GM18907 (cell line): Measurements from ENCODE around the gene PDPN.

Experiments
- ATAC-seq: cut with Tn5 transposase; IDR thresholded peaks from one replicate; pipeline ENCODE4 v1.9.1; 2021; ENCODE audit warnings: mild to moderate bottlenecking, moderate library complexity; ENCODE audit not compliant: unreplicated experiment

Gene PDPN

DNA sequence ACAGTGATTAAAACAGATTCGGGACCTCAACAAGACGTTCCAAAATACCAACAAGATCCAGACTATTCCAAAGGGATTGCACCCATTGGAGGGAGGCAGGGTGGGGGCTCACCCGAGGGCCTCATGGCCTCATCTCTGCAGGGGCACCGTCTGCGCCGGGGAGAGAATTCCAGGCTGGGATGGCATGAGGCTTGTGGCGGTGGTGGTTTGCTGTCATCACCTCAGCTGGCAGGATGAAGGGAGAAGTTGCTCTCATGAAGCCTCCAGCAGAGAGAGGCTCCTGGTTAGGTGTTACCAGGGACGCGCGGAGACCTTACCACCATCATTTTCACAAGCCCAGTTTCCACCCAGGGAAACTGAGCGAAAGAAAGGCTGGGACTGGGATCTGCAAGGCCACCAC is 6.7 kb upstream of the PDPN start:
- no peak for ATAC-seq

DNA sequence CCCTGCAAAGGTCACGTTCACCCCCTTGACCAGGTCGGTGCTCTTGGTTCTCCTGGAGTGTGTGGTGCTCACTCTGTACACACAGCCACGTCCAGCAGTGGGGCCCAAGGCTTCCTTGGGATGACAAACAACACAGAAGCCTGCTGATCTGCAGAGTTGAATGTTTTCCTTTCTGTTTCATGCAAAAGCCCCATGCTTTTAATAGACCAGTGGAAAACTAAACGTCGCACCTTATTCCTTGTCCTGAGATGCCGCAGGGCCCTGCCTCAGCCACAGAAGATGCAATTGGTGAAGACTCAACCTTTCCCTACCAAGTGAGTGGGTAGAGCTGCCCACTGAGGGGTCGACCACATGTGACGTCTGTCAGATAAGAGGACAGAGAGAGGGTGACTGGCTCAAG is 5.8 kb upstream of the PDPN start:
- no peak for ATAC-seq

DNA sequence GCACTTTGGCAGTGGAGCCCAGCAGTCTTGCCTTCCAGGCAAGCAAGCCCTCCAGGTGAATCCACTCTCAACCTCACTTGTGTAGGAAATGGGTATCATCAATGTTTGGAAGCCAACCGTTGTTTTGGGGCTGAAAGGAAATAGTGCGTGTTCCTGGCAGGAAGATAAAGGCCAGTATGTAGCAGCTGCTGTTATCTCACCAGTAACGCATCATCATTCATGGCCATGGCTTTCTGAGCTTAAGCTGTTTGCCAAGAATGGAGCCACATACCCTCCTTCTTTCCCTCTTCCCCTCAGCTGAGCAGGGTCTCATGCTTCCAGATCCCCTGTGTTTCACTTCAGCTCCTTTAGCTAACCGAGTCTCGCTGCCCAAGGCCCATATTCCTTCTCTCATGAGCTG is 2.2 kb upstream of the PDPN start:
- ATAC-seq = no peak

DNA sequence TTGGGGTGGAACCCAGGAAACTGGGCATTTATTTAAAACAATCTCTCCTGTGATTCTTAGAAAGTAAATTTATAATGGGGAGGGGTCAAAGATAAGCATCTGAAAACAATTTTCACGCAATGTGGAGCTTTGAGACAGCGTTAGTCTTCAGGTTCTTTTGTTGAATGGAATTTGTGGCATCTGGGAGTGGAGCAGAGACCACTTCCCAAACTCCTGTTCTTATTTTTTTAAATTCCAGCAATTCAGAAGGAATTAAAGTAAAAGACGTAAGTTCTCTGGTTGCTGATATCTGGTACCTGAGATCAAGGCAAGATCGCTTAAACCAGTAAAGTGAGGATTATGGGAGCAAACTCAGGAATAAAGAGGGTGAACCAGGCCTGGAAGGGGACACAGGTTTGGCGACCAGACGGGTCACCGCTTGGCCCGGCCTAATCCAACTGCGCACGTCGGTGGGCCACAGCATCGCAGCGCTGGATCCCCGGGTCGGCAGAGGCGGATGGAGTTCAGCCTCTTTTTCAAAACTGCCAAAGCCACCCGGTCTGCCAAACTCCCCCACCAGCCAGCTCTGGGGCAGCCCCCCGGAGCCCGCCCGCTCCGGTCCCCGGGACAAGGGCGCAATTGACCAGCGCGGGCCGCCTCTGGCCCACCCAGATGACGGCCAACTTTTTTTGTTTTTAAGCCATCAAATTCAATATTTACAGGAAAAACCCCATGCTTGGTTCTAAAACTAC is 754 bp upstream of the PDPN start:
- no peak for ATAC-seq

DNA sequence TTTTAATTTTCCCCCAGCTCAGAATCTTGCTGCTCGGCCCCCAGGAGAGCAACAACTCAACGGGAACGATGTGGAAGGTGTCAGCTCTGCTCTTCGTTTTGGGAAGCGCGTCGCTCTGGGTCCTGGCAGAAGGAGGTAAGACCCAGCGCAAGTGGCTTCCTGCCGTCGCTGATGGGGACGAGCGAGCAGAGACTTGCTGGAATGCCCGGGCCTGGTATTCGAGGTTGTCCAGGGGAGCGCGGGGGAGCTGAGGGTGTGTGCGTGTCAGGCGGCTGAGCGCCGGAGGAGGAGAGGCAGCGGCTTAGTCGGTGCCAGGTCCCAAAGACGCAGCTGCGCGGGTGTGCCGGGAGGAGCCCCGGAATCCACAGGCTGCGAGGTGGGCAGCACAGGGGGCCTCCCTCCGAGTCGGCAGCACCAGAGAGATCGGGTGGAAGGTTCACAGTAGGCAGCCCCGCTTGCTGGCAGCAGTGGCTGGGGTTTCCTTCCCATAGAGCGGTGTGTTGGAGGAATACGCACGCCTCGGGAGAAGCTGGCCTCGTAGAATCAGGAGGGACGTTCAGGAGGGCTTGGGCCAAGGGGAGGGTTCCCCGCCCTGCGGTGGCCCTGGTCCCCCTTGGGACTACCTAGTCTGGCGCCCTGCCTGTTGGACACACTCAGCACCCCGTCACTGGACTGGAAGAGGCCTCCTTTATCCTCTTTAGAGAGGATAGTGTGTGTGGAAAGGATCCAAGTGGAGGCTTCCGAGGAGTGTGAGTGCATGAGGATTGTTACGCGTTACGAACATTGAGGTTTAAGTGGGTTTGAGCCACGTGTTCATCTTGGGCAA is 547 bp downstream of the PDPN start:
- ATAC-seq = no peak

DNA sequence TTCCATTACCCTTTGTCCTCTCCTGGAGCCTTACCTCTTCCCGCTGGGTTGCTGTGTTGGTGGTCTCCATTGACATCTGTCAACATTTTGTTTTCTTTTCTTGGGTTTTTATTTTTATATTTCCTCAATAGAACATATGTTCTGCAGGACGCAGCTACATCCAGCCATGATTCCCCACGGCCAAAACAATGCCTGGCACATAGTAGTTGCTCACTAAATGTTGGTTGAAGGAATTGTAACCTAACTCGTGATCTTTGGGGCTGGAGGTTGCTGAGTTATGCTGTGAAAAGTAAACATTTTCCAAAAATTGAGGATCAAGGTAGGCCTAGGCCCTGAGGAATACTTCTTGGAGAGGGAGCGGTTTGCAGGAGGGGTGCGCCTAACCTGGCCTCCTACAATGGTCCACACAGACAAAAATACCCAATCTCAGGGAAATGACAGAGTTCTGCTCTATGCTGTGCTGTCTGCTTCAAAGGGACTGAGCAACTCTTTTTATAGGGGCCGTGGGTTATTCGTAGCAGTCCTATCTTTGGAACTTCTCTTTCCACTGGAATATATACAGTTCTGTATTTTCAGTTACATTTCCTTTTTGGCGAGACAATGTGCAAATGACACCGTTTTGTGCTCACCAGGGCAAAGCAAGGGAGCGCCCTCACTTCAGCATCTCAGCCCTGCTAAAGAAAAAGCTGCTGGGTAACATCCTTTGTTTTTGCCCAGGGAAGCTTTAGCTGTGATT is 1.4 kb downstream of the PDPN start:
- ATAC-seq = no peak

DNA sequence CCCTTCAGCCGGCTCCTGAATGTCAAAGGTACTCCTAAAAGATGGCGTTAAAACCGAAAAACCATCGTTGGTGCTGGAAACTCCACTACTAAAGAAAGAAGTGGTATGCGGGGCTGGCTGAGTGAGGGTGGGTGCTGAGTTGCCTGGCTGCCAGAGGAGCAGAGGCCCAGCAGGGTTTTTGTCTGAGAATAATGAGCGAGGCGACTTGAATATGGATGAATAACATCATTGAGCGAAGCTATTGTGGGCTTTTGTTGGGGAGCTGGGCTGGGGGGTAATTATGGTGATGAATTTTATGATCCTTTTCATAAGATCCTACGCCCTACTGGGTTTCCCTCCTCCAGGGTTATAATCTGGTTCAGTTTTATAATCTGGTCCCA is 2.0 kb downstream of the PDPN start:
- ATAC-seq = no peak

DNA sequence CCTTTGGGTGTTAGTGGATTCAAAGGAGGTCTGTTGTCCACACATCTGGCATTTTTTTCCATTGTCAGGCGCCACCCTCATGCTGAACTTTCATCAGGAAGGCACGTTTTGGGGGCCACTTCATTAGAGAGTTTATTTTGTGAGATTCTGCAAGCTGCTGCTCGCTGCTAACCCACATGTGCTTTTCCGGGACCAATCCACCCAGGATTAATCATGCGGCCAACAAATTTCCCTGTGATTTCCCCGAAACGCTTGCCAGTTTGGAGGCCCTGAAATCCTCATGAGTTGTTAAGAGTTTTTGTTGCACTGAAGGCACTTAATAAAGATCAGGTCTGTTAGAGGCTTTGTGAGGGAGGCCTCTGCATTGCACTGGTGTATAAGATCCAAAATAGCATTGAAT is 2.4 kb downstream of the PDPN start:
- ATAC-seq = no peak

DNA sequence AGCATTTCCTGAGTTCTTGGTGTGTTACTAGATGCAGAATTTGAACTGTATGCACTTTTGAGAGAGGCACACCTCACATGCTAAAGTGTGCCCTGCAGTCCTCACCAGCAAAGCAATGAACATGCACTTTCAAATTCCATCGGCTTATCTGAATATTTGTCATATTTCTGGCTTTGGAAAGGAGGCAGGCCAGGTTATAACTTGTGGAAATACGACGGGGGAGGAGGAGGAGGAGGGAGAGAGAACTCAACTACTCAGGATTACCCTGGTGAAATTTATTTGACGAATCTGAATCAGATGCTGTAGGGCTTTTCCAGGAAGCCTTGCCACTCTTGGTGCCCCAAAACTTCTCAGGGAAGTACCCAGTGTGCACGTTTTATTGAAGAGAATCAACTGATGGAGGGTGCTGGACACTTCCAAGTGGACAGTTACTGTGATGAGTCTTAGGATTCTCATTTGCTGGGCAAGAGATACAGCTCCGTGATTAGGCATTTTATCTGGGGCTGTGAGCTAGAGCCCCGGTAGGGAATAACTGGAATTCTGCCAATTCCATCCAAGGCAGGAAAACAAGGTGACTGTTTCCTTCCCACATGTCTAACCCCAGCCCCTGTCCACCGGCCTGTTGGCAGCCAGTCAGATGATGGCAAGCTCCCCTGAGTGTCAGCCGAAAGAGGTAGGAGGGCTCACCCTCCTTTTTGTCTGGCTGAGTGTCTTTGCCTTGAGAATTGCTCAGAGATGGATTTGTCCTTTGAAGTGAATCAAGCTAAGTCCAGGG is 3.8 kb downstream of the PDPN start:
- no peak for ATAC-seq

DNA sequence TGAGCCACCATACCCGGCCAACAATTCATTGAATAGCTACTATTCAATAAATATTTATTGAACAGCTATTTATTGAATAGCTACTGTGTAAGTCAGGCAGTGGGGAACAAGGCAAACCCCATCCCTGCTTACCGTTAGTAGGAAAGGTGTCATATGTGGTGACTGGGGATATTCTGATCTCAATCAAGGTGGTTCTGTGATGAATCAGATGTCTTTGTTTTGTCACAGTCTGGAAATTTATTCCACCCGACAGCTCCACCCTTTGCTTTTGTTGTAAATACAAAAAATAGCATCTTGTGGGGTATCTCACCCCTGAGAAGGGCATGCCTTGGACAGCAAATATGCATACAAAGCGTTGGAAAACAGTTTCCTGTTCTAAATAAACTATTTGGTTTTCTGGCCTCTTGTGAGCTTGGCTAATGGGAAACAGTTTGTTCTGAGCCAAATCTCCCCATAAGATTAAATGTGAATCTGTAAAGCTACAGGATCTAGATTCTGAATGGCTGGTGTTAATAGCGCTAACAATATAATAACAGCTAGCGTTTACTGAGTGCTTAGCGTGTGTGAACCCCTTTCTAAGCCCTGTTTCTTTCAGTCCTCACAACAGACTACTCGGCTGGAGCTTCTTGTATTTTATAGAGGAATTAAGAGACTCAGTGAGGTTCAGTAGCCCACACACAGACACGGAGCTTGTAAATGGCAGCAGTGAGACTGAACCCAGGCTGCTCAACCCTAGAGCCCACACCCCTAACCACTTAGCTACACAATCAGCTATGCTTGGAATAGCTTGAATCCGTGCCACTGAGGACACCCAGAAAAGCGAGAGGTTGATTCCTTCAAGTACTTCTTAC is 5.5 kb downstream of the PDPN start:
- no peak for ATAC-seq

DNA sequence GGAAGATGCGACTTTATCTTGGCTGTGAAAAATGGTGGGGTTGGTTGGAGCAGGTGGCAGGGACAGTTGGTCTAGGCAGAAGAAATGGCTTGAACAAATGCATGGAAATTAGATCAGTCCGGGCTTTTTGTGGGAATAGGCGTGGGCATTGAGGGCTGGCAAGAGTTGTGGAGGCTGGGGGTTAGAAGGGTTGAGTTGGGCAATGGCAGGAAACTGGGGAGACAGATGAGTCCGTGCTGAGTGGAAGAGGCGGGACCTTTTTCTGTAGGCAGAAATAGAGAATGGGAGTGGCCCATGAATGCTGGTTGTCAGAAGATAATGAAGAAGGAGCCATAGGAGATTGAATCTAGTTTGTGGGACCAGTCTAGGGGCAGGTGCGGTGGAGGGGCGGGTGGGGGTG is 6.9 kb downstream of the PDPN start:
- ATAC-seq = no peak

DNA sequence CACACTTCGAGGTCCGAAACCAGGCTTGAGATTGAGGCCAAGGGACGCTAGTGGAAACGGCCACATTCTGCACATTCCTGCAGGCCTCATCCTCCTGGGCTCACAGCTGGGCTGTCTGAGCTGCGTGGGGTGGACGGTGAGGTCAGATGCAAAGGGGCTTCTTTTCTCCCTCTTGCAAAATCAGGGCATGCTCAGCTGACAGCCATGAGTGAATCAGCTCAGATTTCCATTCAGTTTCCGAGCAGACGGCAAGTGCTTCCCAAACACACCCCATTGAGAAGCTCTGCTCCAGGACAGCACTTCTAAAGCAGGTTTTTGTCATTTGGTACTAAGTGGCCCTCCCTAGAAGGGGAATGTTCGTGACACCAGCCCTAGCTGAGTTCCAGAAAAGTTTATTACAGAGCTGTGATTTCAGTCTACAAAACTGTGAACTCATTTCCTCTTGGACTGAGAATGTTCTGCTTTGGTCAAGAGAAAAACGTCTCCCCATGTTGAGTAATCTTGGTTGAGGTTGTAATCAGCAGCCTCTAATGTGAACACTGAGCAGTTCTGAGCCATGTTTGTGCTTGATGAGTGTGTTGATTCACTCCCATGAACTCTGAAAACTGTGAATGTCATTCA is 10.0 kb downstream of the PDPN start:
- ATAC-seq = no peak

DNA sequence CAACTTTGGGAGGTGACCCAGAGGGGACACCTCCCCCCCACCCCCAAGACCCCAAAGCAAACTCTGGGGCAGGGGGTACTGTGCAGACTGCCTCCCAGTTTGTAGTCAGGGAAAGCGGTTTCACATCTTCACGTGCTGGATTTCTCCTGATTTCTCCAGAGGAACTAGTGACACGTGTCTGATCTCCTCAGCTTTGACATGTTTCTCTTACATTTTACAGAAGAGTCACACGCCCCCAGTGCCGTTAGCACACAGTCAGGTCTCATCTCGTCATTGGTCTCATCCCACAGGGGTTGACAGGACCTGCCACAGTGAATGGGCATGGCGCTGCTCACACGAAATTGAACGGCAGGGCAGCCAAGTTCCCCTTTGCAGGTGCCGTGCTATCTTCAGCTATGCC is 11.8 kb downstream of the PDPN start:
- ATAC-seq = no peak

DNA sequence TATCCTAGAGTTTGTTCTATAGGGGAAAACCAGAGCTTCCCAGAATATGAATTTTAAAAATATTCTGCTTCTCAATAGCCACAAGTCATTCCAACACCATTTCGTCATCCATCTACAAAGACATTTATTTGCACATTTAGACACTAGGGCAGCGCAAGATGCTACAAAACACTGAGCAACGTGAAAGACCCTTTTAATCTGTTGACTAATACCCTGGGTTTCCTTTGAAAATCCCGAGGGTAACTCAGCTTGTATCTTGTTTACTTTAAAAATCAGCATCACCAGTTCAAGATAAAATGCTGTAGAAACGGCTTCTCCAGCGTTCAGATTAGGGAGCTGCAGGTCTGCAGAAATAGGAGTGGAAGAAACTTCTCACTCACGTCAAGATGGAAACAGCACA is 13.5 kb downstream of the PDPN start:
- ATAC-seq = no peak

DNA sequence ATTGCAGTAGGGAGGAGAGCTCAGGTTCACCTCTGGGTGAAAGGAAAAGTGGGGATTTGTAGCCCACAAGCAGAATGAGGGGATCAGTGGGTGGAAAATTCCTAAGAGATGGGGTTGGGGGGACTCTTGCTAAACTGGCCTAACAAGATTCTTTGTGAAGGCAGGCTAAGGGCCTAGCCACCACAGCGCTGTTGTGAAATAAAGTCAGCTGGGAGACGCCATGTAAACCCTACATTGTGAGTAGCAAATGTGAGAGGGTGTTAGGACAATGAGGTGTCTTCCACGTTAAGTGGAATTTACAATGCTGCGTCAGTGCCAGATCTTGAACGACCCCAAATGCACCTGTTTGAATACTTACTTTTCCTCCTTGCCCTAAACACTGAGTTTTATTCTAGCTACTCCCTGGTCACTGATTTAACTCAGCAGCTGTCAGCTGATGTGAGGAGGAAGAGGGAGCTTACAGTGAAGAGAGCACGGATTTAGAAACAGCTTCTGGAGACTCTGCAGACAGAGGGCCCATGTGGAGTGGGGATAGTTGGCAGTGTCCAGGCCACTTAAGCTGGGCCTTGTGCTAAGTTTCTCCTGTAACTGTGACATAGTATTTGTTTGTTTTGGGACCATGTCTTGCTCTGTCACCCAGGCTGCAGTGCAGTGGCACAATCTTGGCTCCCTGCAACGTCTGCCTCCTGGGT is 17.3 kb downstream of the PDPN start:
- no peak for ATAC-seq

DNA sequence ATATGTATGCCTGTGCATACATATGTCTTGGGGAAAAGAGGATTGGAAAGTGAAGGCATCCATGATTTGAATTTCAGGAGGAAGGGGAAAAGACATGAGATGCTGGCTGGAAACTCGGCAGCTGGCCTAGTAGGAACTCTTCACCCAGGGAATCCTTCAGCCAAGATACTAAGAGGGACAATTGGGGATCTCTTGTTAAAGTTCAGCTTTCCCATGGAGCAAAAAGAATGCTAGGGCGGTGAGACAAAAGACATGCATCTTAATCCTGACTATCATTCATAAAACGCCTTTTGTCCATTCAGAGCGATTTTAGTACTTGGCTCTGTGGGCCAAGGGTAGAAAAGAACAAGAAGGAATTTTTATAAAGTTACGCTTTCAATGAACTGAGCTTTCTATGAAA is 20.5 kb downstream of the PDPN start:
- ATAC-seq = no peak

DNA sequence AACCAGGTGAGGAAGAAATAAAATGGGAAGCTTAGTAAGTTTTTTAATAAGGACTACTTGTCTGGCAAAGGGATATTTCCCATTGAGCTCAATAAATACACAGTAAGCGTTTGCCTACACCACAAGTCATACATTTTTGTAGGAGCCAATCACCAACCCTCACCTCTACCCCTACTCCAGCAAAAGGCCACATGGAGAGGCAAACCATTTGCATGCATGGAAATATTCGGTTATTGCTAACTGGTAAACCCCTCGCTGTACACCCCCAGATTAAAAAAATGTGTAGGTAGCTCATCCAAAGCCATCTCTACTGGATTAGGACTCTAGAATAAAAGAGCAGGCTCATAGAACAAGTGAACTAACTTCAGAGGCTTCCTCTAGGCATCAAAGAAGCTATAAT is 21.1 kb downstream of the PDPN start:
- no peak for ATAC-seq

DNA sequence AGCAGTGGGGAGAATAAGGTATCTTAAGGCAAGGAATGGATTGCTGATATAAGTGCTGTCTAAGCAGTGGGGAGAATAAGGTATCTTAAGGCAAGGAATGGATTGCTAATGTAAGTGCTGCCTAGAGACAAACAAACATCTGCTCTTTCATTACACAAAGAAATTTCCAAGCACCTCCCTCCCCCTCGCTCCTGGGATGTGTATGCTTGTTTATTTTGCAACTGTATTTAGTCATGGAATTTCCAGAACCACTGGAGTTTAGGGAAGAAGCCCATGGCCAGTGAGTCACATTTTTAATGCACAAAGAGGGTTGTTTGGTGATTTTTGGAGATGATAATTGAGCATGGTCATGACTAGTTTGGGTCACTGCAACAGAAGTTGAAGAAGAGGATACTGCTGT is 21.5 kb downstream of the PDPN start:
- ATAC-seq = no peak

DNA sequence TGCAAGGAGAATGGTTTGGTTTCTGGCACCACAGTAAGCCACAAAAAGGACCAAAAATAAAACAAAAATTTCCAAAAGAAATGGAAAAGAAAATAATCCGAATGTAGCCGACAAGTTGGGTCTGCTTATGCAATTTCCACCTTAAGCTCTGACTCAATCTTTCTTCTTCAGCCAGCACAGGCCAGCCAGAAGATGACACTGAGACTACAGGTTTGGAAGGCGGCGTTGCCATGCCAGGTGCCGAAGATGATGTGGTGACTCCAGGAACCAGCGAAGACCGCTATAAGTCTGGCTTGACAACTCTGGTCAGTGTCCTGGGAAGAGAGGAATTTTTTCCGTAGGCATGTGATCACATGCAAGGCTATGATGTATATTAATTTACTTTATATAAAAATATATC is 23.4 kb downstream of the PDPN start:
- ATAC-seq = no peak
